ENCODE data around the gene ATG9B.

- TF ChIP-seq TCF7L2 (IDR thresholded peaks at IDR 0.05; ENCODE audit: borderline replicate concordance, low read depth, low read length), result no peak
- TF ChIP-seq ZNF623 (tag by site-specific recombination; IDR thresholded peaks at IDR 0.05), result no peak
- TF ChIP-seq CTCF (tag by site-specific recombination; IDR thresholded peaks at IDR 0.05), result no peak
- no peak for TF ChIP-seq ZNF121 (tag by site-specific recombination; IDR thresholded peaks at IDR 0.05)
- TF ChIP-seq SALL2 (tag by site-specific recombination; IDR thresholded peaks at IDR 0.05; ENCODE audit: borderline replicate concordance), result no peak
- no peak for TF ChIP-seq ZNF146 (tag by site-specific recombination; IDR thresholded peaks at IDR 0.05)
- no peak for TF ChIP-seq YY1 (tag by site-specific recombination; IDR thresholded peaks at IDR 0.05)
- TF ChIP-seq ZNF571 (tag by site-specific recombination; IDR thresholded peaks at IDR 0.05), result no peak
- no peak for TF ChIP-seq ZNF521 (tag by site-specific recombination; IDR thresholded peaks at IDR 0.05)
- no peak for TF ChIP-seq ZNF776 (tag by site-specific recombination; IDR thresholded peaks at IDR 0.05; ENCODE audit: borderline replicate concordance)
- TF ChIP-seq ZNF792 (tag by site-specific recombination; IDR thresholded peaks at IDR 0.05), result no peak
- no peak for TF ChIP-seq FEZF1 (tag by site-specific recombination; IDR thresholded peaks at IDR 0.05)
- TF ChIP-seq ZNF18 (tag by site-specific recombination; IDR thresholded peaks at IDR 0.05), result no peak
- TF ChIP-seq ZNF133 (tag by site-specific recombination; IDR thresholded peaks at IDR 0.05), result no peak
Measured at GRCh38 chr7:150999497-151000230, 24.6 kb downstream of the ATG9B start.

All from HEK293 (cell line).